Osteoblast (primary cell): Measurements from ENCODE around the gene GCAT. TPM values are rescaled to one million over a fixed set of nuclear protein-coding genes. Genes with fewer than 3 reads are reported as not detected.

Experiments used
- DNase-seq: peaks from one replicate; pipeline ENCODE4 v3.0.0; 2011; ENCODE audit warnings: low spot score, mixed read lengths; ENCODE audit not compliant: insufficient read length; ENCODE audit errors: missing footprints
- H2AFZ ChIP-seq: 2 replicates; pipeline ENCODE4 v1.6.0; 2011; ENCODE audit warnings: mild to moderate bottlenecking, low read length
- H3K27ac ChIP-seq: 2 replicates; pipeline ENCODE4 v1.5.1; 2011; ENCODE audit warnings: mild to moderate bottlenecking, low read depth, low read length, moderate library complexity
- H3K27me3 ChIP-seq: 2 replicates; pipeline ENCODE4 v1.6.0; 2012; ENCODE audit warnings: mild to moderate bottlenecking, control low read depth, inconsistent platforms, low read length, moderate library complexity; ENCODE audit not compliant: insufficient read depth
- H3K36me3 ChIP-seq: 2 replicates; pipeline ENCODE4 v1.5.1; 2011; ENCODE audit warnings: mild to moderate bottlenecking, low read length, control low read depth, moderate library complexity; ENCODE audit not compliant: insufficient read depth
- H3K4me1 ChIP-seq: 2 replicates; pipeline ENCODE4 v1.5.1; 2011; ENCODE audit warnings: mild to moderate bottlenecking, low read length, control low read depth, moderate library complexity; ENCODE audit not compliant: insufficient read depth
- H3K4me2 ChIP-seq: 2 replicates; pipeline ENCODE4 v1.6.0; 2011; ENCODE audit warnings: mild to moderate bottlenecking, low read length; ENCODE audit not compliant: insufficient read depth
- H3K4me3 ChIP-seq: fragments of 200-600 bp; sonication (generic); 3 replicates; pipeline ENCODE4 v1.5.1; 2012; ENCODE audit warnings: mild to moderate bottlenecking, low read length, inconsistent platforms; ENCODE audit not compliant: insufficient read depth
- H3K79me2 ChIP-seq: 2 replicates; pipeline ENCODE4 v1.6.0; 2012; ENCODE audit warnings: mild to moderate bottlenecking, low read length, control low read depth, inconsistent platforms; ENCODE audit not compliant: insufficient read depth
- H3K9me3 ChIP-seq: 2 replicates; pipeline ENCODE4 v1.5.1; 2011; ENCODE audit warnings: low read depth, low read length, control low read depth
- H4K20me1 ChIP-seq: 2 replicates; pipeline ENCODE4 v1.6.0; 2012; ENCODE audit warnings: mild to moderate bottlenecking, low read length, control low read depth; ENCODE audit not compliant: insufficient read depth
- small RNA-seq: library from RNA; depleted of rRNA; stranded (forward); fragments of <200 nt; gene quantifications from one replicate; pipeline ENCODE3, GENCODE V24; 2012
- total RNA-seq: library from RNA; depleted of rRNA; stranded (reverse); fragments of >200 nt; gene quantifications from 2 replicates; pipeline ENCODE4 v1.2.3, GENCODE V29; 2012
- TF ChIP-seq, protein P1 (sequence below): IDR thresholded peaks from 2 replicates; pipeline ENCODE4 v1.5.1; 2011; ENCODE audit warnings: mild to moderate bottlenecking, low read depth, low read length, moderate library complexity; ENCODE audit errors: extremely low read depth

The GCAT gene
- total RNA-seq, 1 donor, result 26.8 TPM

DNA sequence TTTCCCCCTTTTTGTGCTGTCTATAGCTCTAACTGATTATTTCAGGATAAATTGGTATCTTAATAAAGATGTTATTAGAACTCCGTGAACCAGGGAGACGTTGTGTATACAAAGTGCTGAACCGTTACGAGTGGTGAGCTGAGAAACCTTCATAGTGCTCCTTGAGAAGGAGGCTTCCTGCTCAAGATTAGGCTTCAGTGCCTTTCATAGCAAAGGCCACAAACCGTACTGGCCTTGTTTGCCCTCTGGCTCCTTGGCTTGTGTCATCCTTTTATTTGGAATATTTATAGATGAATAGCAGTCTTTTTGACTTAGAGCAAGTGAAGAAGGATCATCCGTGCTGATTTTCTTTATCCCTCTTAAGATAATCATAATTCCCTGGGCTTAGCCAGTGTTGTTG, 57.8 kb downstream of the GCAT start:
- peaks cover 4% of the 10 kb centered on the region for H3K4me1 ChIP-seq
- H3K9me3 ChIP-seq, result no peaks in the 10 kb centered on the region
- no peak overlapping the region for H2AFZ ChIP-seq
- no peak overlapping the region for H3K4me2 ChIP-seq
- H3K79me2 ChIP-seq, result peaks cover 17% of the 10 kb centered on the region
- DNase-seq, result no peak
- no peaks in the 10 kb centered on the region for H3K27me3 ChIP-seq
- peaks cover 18% of the 10 kb centered on the region for H4K20me1 ChIP-seq
- H3K27ac ChIP-seq, result no peak overlapping the region
- TF ChIP-seq, protein P1, sequence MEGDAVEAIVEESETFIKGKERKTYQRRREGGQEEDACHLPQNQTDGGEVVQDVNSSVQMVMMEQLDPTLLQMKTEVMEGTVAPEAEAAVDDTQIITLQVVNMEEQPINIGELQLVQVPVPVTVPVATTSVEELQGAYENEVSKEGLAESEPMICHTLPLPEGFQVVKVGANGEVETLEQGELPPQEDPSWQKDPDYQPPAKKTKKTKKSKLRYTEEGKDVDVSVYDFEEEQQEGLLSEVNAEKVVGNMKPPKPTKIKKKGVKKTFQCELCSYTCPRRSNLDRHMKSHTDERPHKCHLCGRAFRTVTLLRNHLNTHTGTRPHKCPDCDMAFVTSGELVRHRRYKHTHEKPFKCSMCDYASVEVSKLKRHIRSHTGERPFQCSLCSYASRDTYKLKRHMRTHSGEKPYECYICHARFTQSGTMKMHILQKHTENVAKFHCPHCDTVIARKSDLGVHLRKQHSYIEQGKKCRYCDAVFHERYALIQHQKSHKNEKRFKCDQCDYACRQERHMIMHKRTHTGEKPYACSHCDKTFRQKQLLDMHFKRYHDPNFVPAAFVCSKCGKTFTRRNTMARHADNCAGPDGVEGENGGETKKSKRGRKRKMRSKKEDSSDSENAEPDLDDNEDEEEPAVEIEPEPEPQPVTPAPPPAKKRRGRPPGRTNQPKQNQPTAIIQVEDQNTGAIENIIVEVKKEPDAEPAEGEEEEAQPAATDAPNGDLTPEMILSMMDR, result no peak
- peaks cover 78% of the 10 kb centered on the region for H3K36me3 ChIP-seq
- no peak overlapping the region for H3K4me3 ChIP-seq

Small RNAs within 50 kb of the gene (small RNA-seq; reads per million reads assigned to genes)
- 3.5 reads per million, percentile 81 among the genes with 10 or more reads in this experiment for gene MIR659

Other genes with a start within 250 kb of the GCAT start
- 28.6 and 35.5 TPM in 2 replicates for gene CDC42EP1, start 247.5 kb upstream of the GCAT start, total RNA-seq
- gene LGALS2, start 227.8 kb upstream of the GCAT start, total RNA-seq, result not detected in 2 replicates
- 36.2 and 38.6 TPM in 2 replicates for gene GGA1, start 199.1 kb upstream of the GCAT start, total RNA-seq
- gene SH3BP1, start 168.3 kb upstream of the GCAT start, total RNA-seq, result 4.1 and 4.7 TPM in 2 replicates
- gene PDXP, start 149.2 kb upstream of the GCAT start, total RNA-seq, result 5.0 and 5.8 TPM in 2 replicates
- gene LGALS1, start 132.3 kb upstream of the GCAT start, total RNA-seq, result 3,004 and 3,217 TPM in 2 replicates
- 8.8 and 9.0 TPM in 2 replicates for gene NOL12, start 121.6 kb upstream of the GCAT start, total RNA-seq
- 144 and 162 TPM in 2 replicates for gene TRIOBP, start 110.9 kb upstream of the GCAT start, total RNA-seq
- not detected in 2 replicates for gene GALR3, start 15.4 kb downstream of the GCAT start, total RNA-seq
- gene ANKRD54, start 36.4 kb downstream of the GCAT start, total RNA-seq, result 20.6 and 23.9 TPM in 2 replicates
- gene EIF3L, start 41.5 kb downstream of the GCAT start, total RNA-seq, result 280 and 330 TPM in 2 replicates
- gene MICALL1, start 98.4 kb downstream of the GCAT start, total RNA-seq, result 29.5 and 36.9 TPM in 2 replicates
- gene C22orf23, start 145.7 kb downstream of the GCAT start, total RNA-seq, result 0.29 and 0.72 TPM in 2 replicates
- 14.8 and 18.6 TPM in 2 replicates for gene POLR2F, start 145.8 kb downstream of the GCAT start, total RNA-seq
- gene SOX10, start 176.6 kb downstream of the GCAT start, total RNA-seq, result not detected in 2 replicates
- gene PICK1, start 249.5 kb downstream of the GCAT start, total RNA-seq, result 14.4 and 15.6 TPM in 2 replicates